AG09309 (cell line): ENCODE data around the gene DYNLL2.
A peak's percentile ranks its signal among the peaks of the same experiment; 100 is the strongest.
"Not testable (repeated sequence)": the region's sequence is repeated elsewhere in the genome, so short reads cannot be mapped to it uniquely, and the experiment has no call there.

Experiments
- DNase-seq: peaks from one replicate; pipeline ENCODE4 v3.0.0-alpha.2; 2010; ENCODE audit warnings: low read depth
- H3K4me3 ChIP-seq: 2 replicates; pipeline ENCODE4 v1.5.1; 2011; ENCODE audit warnings: mild to moderate bottlenecking, low read depth, low read length, moderate library complexity; ENCODE audit not compliant: control insufficient read depth
- CTCF ChIP-seq: IDR thresholded peaks from 2 replicates; pipeline ENCODE4 v1.5.1; 2011; ENCODE audit warnings: mild to moderate bottlenecking, low read depth, low read length, inconsistent platforms; ENCODE audit not compliant: insufficient read depth, control insufficient read depth; ENCODE audit errors: missing control alignments

DYNLL2 gene

GRCh38 chr17:58082870-58083490, at the start of gene DYNLL2:
DYNLL2 (plus strand) TSS chr17:58083419; CDS start chr17:58087091, 3,672 bp downstream.
- DNase-seq, result peak; percentile 34
- peak within 1 kb of the TSS; percentile 88 for H3K4me3 ChIP-seq
- no peak for TF ChIP-seq CTCF

- no peak for TF ChIP-seq CTCF
- no peak overlapping the region for H3K4me3 ChIP-seq
- DNase-seq, result no peak
Measured at GRCh38 chr17:58039975-58040374, 43.2 kb upstream of the DYNLL2 start.

- no peak for DNase-seq
- no peak for TF ChIP-seq CTCF
- no peak overlapping the region for H3K4me3 ChIP-seq
Measured at GRCh38 chr17:58040386-58040785, 42.8 kb upstream of the DYNLL2 start.

GRCh38 chr17:58041161-58041560, 42.1 kb upstream of the DYNLL2 start:
- DNase-seq, result no peak
- TF ChIP-seq CTCF, result no peak
- H3K4me3 ChIP-seq, result no peak overlapping the region

GRCh38 chr17:58043221-58044181, 39.7 kb upstream of the DYNLL2 start:
- DNase-seq, result no peak
- no peak for TF ChIP-seq CTCF
- no peak overlapping the region for H3K4me3 ChIP-seq

GRCh38 chr17:58044256-58044655, 39.0 kb upstream of the DYNLL2 start:
- not testable (repeated sequence) for H3K4me3 ChIP-seq, DNase-seq
